ENCODE data around the gene DDX39A.

Gene DDX39A

GRCh38 chr19:14418856-14419105, 360 bp downstream of the DDX39A start:
- H3K27me3 ChIP-seq (replicated peaks; ENCODE audit: control insufficient read depth, insufficient read depth, low read length), result no peaks in the 10 kb centered on the region
- peaks cover 7% of the 10 kb centered on the region for H3K36me3 ChIP-seq (ENCODE audit: control insufficient read depth, insufficient read depth, low read length)
- TF ChIP-seq, protein P1, sequence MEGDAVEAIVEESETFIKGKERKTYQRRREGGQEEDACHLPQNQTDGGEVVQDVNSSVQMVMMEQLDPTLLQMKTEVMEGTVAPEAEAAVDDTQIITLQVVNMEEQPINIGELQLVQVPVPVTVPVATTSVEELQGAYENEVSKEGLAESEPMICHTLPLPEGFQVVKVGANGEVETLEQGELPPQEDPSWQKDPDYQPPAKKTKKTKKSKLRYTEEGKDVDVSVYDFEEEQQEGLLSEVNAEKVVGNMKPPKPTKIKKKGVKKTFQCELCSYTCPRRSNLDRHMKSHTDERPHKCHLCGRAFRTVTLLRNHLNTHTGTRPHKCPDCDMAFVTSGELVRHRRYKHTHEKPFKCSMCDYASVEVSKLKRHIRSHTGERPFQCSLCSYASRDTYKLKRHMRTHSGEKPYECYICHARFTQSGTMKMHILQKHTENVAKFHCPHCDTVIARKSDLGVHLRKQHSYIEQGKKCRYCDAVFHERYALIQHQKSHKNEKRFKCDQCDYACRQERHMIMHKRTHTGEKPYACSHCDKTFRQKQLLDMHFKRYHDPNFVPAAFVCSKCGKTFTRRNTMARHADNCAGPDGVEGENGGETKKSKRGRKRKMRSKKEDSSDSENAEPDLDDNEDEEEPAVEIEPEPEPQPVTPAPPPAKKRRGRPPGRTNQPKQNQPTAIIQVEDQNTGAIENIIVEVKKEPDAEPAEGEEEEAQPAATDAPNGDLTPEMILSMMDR (IDR thresholded peaks at IDR 0.05; ENCODE audit: insufficient read depth, low read length, poor library complexity, severe bottlenecking), result no peak
- peak overlapping the region; percentile 92 for H3K4me3 ChIP-seq (replicated peaks; ENCODE audit: low read depth, low read length)
- no peak for DNase-seq (ENCODE audit: extremely low read depth, insufficient read length)

DNA sequence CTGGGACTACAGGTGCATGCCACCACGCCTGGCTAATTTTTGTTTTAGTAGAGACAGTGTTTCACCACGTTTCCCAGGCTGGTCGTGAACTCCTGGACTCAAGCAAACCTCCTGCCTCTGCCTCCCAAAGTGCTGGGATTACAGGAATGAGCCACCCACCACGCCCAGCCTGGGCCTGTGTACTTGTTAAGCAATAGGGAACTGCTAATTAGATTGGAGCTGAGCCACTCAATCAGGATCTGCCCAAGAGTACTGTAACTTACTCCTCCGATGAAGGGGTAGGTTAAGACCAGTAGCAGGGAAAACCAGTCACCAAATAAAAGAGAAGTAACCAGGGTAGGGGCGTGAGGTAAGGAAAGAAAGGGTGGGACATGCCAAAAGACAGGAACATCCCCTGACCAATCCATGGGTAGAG, 2.3 kb downstream of the DDX39A start:
- peak overlapping the region; percentile 92 for H3K4me3 ChIP-seq (replicated peaks; ENCODE audit: low read depth, low read length)
- H3K36me3 ChIP-seq (ENCODE audit: control insufficient read depth, insufficient read depth, low read length), result peaks cover 21% of the 10 kb centered on the region
- no peaks in the 10 kb centered on the region for H3K27me3 ChIP-seq (replicated peaks; ENCODE audit: control insufficient read depth, insufficient read depth, low read length)
- TF ChIP-seq, protein P1 (IDR thresholded peaks at IDR 0.05; ENCODE audit: insufficient read depth, low read length, poor library complexity, severe bottlenecking), result no peak
- no peak for DNase-seq (ENCODE audit: extremely low read depth, insufficient read length)

DNA sequence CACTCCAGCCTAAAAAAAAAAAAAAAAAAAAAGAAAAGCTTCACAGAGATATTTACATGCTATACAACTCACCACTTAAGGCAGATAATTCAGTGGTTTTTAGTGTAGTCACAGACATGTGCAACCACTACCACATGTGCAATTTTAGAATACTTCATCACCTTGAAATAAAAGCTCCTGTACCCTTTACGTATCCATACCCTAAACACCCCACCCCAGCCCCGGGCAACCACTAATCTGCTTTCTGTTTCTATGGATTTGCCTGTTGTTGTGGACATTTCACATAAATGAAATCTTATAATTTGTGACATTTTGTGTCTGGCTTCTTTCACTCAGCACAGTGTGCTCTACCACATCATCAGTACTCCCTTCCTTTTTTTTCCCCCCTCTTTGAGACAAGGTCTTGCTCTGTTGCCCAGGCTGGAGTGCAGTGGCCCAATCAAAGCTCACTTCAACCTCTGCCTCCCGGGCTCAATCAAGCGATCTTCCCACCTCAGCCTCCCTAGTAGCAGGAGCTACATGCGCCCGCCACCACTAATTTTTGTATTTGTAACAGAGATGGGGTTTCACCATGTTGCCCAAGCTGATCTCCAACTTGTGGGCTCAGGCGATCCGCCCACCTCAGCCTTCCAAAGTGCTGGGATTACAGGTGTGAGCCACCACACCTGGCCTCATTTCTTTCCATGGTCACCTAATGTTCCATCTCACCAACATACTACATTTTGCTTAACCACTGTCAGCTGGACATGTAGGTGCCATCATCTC, 4.0 kb downstream of the DDX39A start:
- Histone ChIP-seq H3K4me3 (replicated peaks; ENCODE audit: low read depth, low read length) (no peak overlapping the region), H3K36me3 (ENCODE audit: control insufficient read depth, insufficient read depth, low read length) (peaks cover 35% of the 10 kb centered on the region), H3K27me3 (replicated peaks; ENCODE audit: control insufficient read depth, insufficient read depth, low read length) (no peaks in the 10 kb centered on the region)
- no peak for DNase-seq (ENCODE audit: extremely low read depth, insufficient read length)
- TF ChIP-seq, protein P1 (IDR thresholded peaks at IDR 0.05; ENCODE audit: insufficient read depth, low read length, poor library complexity, severe bottlenecking), result no peak

DNA sequence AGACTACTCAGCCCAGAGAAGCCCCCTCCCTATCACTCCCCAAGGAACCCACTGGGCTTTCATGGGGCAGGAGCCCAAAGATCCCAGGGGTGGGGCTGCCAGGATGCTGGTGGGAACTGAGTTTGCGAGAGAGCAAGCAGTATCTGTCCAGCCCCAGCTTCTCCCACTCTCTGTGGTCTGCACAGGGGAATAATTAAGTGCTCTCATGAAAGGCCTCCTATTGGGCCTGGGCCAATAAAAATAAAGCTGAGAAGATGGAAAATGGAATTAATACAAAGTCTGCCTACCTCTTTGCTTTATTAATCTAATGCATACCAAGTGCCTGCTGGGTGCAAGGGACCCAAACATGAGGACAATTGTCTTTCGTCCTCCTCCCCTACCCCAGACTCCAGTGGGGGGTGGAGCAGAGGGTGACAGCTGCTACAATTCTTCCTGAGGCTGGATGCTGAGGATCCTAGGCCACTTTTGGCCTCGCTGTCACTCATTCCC, 5.4 kb downstream of the DDX39A start:
- peaks cover 47% of the 10 kb centered on the region for H3K36me3 ChIP-seq (ENCODE audit: control insufficient read depth, insufficient read depth, low read length)
- H3K27me3 ChIP-seq (replicated peaks; ENCODE audit: control insufficient read depth, insufficient read depth, low read length), result no peaks in the 10 kb centered on the region
- no peak for DNase-seq (ENCODE audit: extremely low read depth, insufficient read length)
- TF ChIP-seq, protein P1 (IDR thresholded peaks at IDR 0.05; ENCODE audit: insufficient read depth, low read length, poor library complexity, severe bottlenecking), result no peak
- no peak overlapping the region for H3K4me3 ChIP-seq (replicated peaks; ENCODE audit: low read depth, low read length)

DNA sequence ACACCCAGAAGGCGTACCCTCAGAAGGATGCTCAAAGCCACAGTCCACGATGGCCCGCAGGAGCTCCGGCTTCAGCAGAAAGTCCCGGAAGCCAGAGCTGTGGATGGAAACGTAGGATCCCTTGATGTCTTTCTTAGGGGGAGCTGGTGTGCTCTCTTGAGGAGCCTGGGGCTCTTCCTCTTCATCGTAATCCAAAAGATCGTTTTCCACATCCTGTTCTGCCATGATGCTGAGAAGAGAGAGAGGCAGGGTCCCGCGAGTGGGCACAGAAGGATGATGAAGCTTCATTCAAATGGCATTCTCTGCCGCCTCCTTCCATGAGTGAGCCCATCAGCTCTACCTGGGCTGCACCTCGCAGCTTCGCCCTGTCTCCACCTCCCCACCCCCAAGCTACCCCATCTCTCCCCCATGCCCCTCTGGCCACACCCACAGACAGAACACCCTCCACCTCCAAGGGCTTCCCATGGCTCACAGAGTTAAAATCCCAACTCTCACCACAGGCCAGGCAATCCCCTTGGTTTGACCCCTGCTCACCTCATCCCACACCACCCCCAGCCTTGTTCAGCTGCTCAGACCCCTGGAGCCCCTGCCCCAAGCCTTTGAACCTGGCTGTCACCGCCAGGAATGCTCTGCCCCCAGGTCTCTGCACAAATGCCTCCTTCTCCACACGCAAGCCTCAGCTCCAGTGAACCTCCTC, 6.0 kb downstream of the DDX39A start:
- Histone ChIP-seq H3K27me3 (replicated peaks; ENCODE audit: control insufficient read depth, insufficient read depth, low read length) (no peaks in the 10 kb centered on the region), H3K36me3 (ENCODE audit: control insufficient read depth, insufficient read depth, low read length) (peaks cover 52% of the 10 kb centered on the region), H3K4me3 (replicated peaks; ENCODE audit: low read depth, low read length) (no peak overlapping the region)
- no peak for DNase-seq (ENCODE audit: extremely low read depth, insufficient read length)
- TF ChIP-seq, protein P1 (IDR thresholded peaks at IDR 0.05; ENCODE audit: insufficient read depth, low read length, poor library complexity, severe bottlenecking), result no peak

Measured in GM06990 (cell line).